ENCODE results near the gene SOD3.

DNA sequence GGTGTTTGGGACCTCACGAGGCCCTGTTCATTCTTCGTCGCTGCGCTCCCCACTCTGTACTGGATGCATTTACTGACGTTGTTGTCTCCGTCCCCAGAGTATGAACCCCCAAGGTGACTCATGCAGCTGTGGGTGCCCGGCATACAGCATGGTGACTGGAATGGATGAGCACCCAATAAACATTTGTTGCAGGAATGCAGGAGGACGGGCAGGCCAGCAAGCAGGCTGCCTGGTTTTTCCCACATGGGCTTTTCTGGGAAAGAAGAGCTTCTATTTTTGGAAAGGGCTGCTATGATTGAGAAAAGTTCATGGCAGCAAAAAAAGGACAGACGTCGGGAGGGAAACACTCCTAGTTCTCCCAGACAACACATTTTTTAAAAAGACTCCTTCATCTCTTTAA is 893 bp upstream of the SOD3 start:
- TF ChIP-seq, protein P1, sequence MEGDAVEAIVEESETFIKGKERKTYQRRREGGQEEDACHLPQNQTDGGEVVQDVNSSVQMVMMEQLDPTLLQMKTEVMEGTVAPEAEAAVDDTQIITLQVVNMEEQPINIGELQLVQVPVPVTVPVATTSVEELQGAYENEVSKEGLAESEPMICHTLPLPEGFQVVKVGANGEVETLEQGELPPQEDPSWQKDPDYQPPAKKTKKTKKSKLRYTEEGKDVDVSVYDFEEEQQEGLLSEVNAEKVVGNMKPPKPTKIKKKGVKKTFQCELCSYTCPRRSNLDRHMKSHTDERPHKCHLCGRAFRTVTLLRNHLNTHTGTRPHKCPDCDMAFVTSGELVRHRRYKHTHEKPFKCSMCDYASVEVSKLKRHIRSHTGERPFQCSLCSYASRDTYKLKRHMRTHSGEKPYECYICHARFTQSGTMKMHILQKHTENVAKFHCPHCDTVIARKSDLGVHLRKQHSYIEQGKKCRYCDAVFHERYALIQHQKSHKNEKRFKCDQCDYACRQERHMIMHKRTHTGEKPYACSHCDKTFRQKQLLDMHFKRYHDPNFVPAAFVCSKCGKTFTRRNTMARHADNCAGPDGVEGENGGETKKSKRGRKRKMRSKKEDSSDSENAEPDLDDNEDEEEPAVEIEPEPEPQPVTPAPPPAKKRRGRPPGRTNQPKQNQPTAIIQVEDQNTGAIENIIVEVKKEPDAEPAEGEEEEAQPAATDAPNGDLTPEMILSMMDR (IDR thresholded peaks at IDR 0.05; ENCODE audit: low read depth, low read length, missing input control) = no peak
- TF ChIP-seq GABPA (IDR thresholded peaks at IDR 0.05 in 1 of 2, conservative IDR thresholded peaks at IDR 0.05 in 1 of 2) (no peak), EGR1 (IDR thresholded peaks at IDR 0.05; ENCODE audit: low read depth in 2 of 2) (no peak), FOXA1 (IDR thresholded peaks at IDR 0.05) (no peak), YY1 (IDR thresholded peaks at IDR 0.05) (no peak), JUND (IDR thresholded peaks at IDR 0.05) (no peak), RAD21 (IDR thresholded peaks at IDR 0.05) (no peak), SP1 (IDR thresholded peaks at IDR 0.05) (no peak)
- TF ChIP-seq, protein P2, sequence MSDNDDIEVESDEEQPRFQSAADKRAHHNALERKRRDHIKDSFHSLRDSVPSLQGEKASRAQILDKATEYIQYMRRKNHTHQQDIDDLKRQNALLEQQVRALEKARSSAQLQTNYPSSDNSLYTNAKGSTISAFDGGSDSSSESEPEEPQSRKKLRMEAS (IDR thresholded peaks at IDR 0.05) = no peak
- TF ChIP-seq, protein P3, sequence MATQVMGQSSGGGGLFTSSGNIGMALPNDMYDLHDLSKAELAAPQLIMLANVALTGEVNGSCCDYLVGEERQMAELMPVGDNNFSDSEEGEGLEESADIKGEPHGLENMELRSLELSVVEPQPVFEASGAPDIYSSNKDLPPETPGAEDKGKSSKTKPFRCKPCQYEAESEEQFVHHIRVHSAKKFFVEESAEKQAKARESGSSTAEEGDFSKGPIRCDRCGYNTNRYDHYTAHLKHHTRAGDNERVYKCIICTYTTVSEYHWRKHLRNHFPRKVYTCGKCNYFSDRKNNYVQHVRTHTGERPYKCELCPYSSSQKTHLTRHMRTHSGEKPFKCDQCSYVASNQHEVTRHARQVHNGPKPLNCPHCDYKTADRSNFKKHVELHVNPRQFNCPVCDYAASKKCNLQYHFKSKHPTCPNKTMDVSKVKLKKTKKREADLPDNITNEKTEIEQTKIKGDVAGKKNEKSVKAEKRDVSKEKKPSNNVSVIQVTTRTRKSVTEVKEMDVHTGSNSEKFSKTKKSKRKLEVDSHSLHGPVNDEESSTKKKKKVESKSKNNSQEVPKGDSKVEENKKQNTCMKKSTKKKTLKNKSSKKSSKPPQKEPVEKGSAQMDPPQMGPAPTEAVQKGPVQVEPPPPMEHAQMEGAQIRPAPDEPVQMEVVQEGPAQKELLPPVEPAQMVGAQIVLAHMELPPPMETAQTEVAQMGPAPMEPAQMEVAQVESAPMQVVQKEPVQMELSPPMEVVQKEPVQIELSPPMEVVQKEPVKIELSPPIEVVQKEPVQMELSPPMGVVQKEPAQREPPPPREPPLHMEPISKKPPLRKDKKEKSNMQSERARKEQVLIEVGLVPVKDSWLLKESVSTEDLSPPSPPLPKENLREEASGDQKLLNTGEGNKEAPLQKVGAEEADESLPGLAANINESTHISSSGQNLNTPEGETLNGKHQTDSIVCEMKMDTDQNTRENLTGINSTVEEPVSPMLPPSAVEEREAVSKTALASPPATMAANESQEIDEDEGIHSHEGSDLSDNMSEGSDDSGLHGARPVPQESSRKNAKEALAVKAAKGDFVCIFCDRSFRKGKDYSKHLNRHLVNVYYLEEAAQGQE (IDR thresholded peaks at IDR 0.05) = no peak
- TF ChIP-seq, protein P4, sequence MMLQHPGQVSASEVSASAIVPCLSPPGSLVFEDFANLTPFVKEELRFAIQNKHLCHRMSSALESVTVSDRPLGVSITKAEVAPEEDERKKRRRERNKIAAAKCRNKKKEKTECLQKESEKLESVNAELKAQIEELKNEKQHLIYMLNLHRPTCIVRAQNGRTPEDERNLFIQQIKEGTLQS (IDR thresholded peaks at IDR 0.05) = no peak
- TF ChIP-seq, protein P5, sequence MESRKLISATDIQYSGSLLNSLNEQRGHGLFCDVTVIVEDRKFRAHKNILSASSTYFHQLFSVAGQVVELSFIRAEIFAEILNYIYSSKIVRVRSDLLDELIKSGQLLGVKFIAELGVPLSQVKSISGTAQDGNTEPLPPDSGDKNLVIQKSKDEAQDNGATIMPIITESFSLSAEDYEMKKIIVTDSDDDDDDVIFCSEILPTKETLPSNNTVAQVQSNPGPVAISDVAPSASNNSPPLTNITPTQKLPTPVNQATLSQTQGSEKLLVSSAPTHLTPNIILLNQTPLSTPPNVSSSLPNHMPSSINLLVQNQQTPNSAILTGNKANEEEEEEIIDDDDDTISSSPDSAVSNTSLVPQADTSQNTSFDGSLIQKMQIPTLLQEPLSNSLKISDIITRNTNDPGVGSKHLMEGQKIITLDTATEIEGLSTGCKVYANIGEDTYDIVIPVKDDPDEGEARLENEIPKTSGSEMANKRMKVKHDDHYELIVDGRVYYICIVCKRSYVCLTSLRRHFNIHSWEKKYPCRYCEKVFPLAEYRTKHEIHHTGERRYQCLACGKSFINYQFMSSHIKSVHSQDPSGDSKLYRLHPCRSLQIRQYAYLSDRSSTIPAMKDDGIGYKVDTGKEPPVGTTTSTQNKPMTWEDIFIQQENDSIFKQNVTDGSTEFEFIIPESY (IDR thresholded peaks at IDR 0.05) = no peak
